Fibroblast of lung (primary cell): ENCODE measurements around the gene PBX1. TPM values are rescaled to one million over a fixed set of nuclear protein-coding genes. Genes with fewer than 3 reads are reported as not detected.

ENCODE experiments used
- DNase-seq, 2 donors: peaks; one replicate each; pipeline versions ENCODE4 v3.0.0 to v3.0.0-alpha.2; 2010; ENCODE audit warnings: low read depth in 2 of 2
- H2AFZ ChIP-seq: 2 replicates; pipeline ENCODE4 v1.5.1; 2012; ENCODE audit warnings: low read length, control low read depth, inconsistent platforms
- H3K27ac ChIP-seq: 2 replicates; pipeline ENCODE4 v1.5.1; 2011; ENCODE audit warnings: low read length, control low read depth; ENCODE audit not compliant: insufficient read depth
- H3K27me3 ChIP-seq: 2 replicates; pipeline ENCODE4 v1.5.1; 2011; ENCODE audit warnings: mild to moderate bottlenecking, low read length; ENCODE audit not compliant: control insufficient read depth, insufficient read depth
- H3K36me3 ChIP-seq: 2 replicates; pipeline ENCODE4 v1.5.1; 2011; ENCODE audit warnings: low read length; ENCODE audit not compliant: control insufficient read depth, insufficient read depth
- H3K4me1 ChIP-seq: 2 replicates; pipeline ENCODE4 v1.5.1; 2011; ENCODE audit warnings: low read length; ENCODE audit not compliant: control insufficient read depth, insufficient read depth; ENCODE audit errors: extremely low read depth
- H3K4me2 ChIP-seq: 2 replicates; pipeline ENCODE4 v1.5.1; 2011; ENCODE audit warnings: low read length, control low read depth; ENCODE audit not compliant: insufficient read depth; ENCODE audit errors: extremely low read depth
- H3K4me3 ChIP-seq, 4 experiments: fragments of 200-600 bp in 1 of 4; sonication (generic) in 1 of 4; replicated peaks in 1 of 4; 2 replicates each; pipeline ENCODE4 v1.5.1; 2011 to 2016; ENCODE audit warnings: low read length in 4 of 4, low read depth in 3 of 4, mild to moderate bottlenecking in 3 of 4, control low read depth in 2 of 4, inconsistent platforms in 1 of 4, mixed read lengths in 1 of 4; ENCODE audit not compliant: insufficient read depth in 1 of 4; ENCODE audit errors: control extremely low read depth in 1 of 4
- H3K79me2 ChIP-seq: 2 replicates; pipeline ENCODE4 v1.5.1; 2012; ENCODE audit warnings: mild to moderate bottlenecking, low read length, inconsistent platforms; ENCODE audit not compliant: control insufficient read depth, insufficient read depth
- H3K9ac ChIP-seq: 2 replicates; pipeline ENCODE4 v1.5.1; 2011; ENCODE audit warnings: mild to moderate bottlenecking, low read length, control low read depth; ENCODE audit not compliant: insufficient read depth
- H3K9me3 ChIP-seq: 2 replicates; pipeline ENCODE4 v1.5.1; 2012; ENCODE audit warnings: low read depth, low read length; ENCODE audit not compliant: control insufficient read depth, insufficient read depth
- H4K20me1 ChIP-seq: 2 replicates; pipeline ENCODE4 v1.5.1; 2011; ENCODE audit warnings: low read length; ENCODE audit not compliant: control insufficient read depth, insufficient read depth; ENCODE audit errors: extremely low read depth
- CTCF ChIP-seq, 2 donors: IDR thresholded peaks in 1 of 2; conservative IDR thresholded peaks in 1 of 2; 1 replicate in 1 of 2; 2 replicates in 1 of 2; pipeline ENCODE4 v1.5.1; 2011 to 2012; ENCODE audit warnings: low read length in 2 of 2, control low read depth in 1 of 2, inconsistent platforms in 1 of 2, low read depth in 1 of 2, mild to moderate bottlenecking in 1 of 2
- EZH2 ChIP-seq: IDR thresholded peaks from 2 replicates; pipeline ENCODE4 v1.5.1; 2012; ENCODE audit warnings: low read length, control low read depth, mild to moderate bottlenecking; ENCODE audit errors: missing control alignments
- polyA plus RNA-seq, 2 donors: library from polyadenylated mRNA; depleted of rRNA in 1 of 2; stranded (reverse) in 1 of 2; unstranded in 1 of 2; fragments of >200 nt; gene quantifications; 2 replicates each; pipeline ENCODE4 v1.2.1, GENCODE V29; 2011 to 2012; ENCODE audit warnings: missing spikeins in 1 of 2
- total RNA-seq: library from RNA; depleted of rRNA; stranded (reverse); fragments of >200 nt; gene quantifications from 2 replicates; pipeline ENCODE4 v1.2.1, GENCODE V29; 2014

Gene PBX1
- total and polyA plus RNA-seq, 2 donors (not counting 1 experiment from before 2014, with no cell fraction given): 43.1 to 46.7 TPM

- H3K9me3 ChIP-seq: no peaks in the 10 kb centered on the region
- no peak overlapping the region for H3K27ac ChIP-seq
- no peaks in the 10 kb centered on the region for H3K27me3 ChIP-seq
- peak; percentile 33 to 90 for DNase-seq
- H3K4me1 ChIP-seq: no peaks in the 10 kb centered on the region
- H2AFZ ChIP-seq: no peak overlapping the region
- H3K9ac ChIP-seq: no peak overlapping the region
- no peak for TF ChIP-seq CTCF (conservative IDR thresholded peaks at IDR 0.05 in 1 of 2, IDR thresholded peaks at IDR 0.05 in 1 of 2; ENCODE audit: low read depth in 1 of 2, low read length in 2 of 2)
- TF ChIP-seq EZH2: no peak
- H4K20me1 ChIP-seq: no peaks in the 10 kb centered on the region
- no peaks in the 10 kb centered on the region for H3K36me3 ChIP-seq
- H3K4me2 ChIP-seq: no peak overlapping the region
- no peaks in the 10 kb centered on the region for H3K79me2 ChIP-seq
- H3K4me3 ChIP-seq: no peak overlapping the region
Observed at GRCh38 chr1:164660412-164660772, 101.4 kb downstream of the PBX1 start.

- TF ChIP-seq CTCF (conservative IDR thresholded peaks at IDR 0.05 in 1 of 2, IDR thresholded peaks at IDR 0.05 in 1 of 2; ENCODE audit: low read depth in 1 of 2, low read length in 2 of 2) (no peak), EZH2 (no peak)
Observed at GRCh38 chr1:164660775-164661174, 101.8 kb downstream of the PBX1 start.

GRCh38 chr1:164662462-164662861 is 103.5 kb downstream of the PBX1 start:
- no peaks in the 10 kb centered on the region for H4K20me1 ChIP-seq
- H3K36me3 ChIP-seq: no peaks in the 10 kb centered on the region
- no peak overlapping the region for H3K4me2 ChIP-seq
- no peak overlapping the region for H3K9ac ChIP-seq
- DNase-seq: no peak
- no peak overlapping the region for H3K27ac ChIP-seq
- no peaks in the 10 kb centered on the region for H3K79me2 ChIP-seq
- H2AFZ ChIP-seq: no peak overlapping the region
- no peak overlapping the region for H3K4me3 ChIP-seq
- TF ChIP-seq CTCF (conservative IDR thresholded peaks at IDR 0.05 in 1 of 2, IDR thresholded peaks at IDR 0.05 in 1 of 2; ENCODE audit: low read depth in 1 of 2, low read length in 2 of 2): no peak
- TF ChIP-seq EZH2: no peak
- H3K27me3 ChIP-seq: no peaks in the 10 kb centered on the region
- H3K4me1 ChIP-seq: no peaks in the 10 kb centered on the region
- no peaks in the 10 kb centered on the region for H3K9me3 ChIP-seq

More at GRCh38 chr1:164660775-164661174, 101.8 kb downstream of the PBX1 start:
- Histone ChIP-seq H3K4me2 (no peak overlapping the region), H2AFZ (no peak overlapping the region), H3K9ac (no peak overlapping the region), H3K27me3 (no peaks in the 10 kb centered on the region), H3K36me3 (no peaks in the 10 kb centered on the region), H4K20me1 (no peaks in the 10 kb centered on the region), H3K27ac (no peak overlapping the region), H3K9me3 (no peaks in the 10 kb centered on the region), H3K79me2 (no peaks in the 10 kb centered on the region), H3K4me1 (no peaks in the 10 kb centered on the region), H3K4me3 (no peak overlapping the region)
- DNase-seq: no peak
